Karpas-422 (cell line): ENCODE results near the gene RAX. TPM values are rescaled to one million over a fixed set of nuclear protein-coding genes. Genes with fewer than 3 reads are reported as not detected.
A peak's percentile ranks its signal among the peaks of the same experiment; 100 is the strongest.

ENCODE experiments used
- DNase-seq: peaks from one replicate; pipeline ENCODE4 v3.0.0-alpha.2; 2015
- H2AFZ ChIP-seq: fragments of 200-600 bp; sonication (generic); 2 replicates; pipeline ENCODE4 v1.6.1; 2014; ENCODE audit warnings: antibody characterized with exemption, low read length, mixed read lengths
- H3K27ac ChIP-seq: fragments of 200-600 bp; sonication (generic); 2 replicates; pipeline ENCODE4 v1.5.1; 2014; ENCODE audit warnings: mild to moderate bottlenecking, low read length, moderate library complexity
- H3K27me3 ChIP-seq: fragments of 200-600 bp; sonication (generic); 2 replicates; pipeline ENCODE4 v1.6.1; 2014; ENCODE audit warnings: low read length, mixed read lengths
- H3K36me3 ChIP-seq: fragments of 200-600 bp; sonication (generic); 2 replicates; pipeline ENCODE4 v1.6.1; 2014; ENCODE audit warnings: low read length, mixed read lengths; ENCODE audit not compliant: insufficient read depth
- H3K4me1 ChIP-seq: fragments of 200-600 bp; sonication (generic); 2 replicates; pipeline ENCODE4 v1.6.1; 2014; ENCODE audit warnings: mild to moderate bottlenecking, low read length, mixed read lengths
- H3K4me2 ChIP-seq: fragments of 200-600 bp; sonication (generic); 2 replicates; pipeline ENCODE4 v1.6.1; 2014; ENCODE audit warnings: low read length, low read depth, mild to moderate bottlenecking; ENCODE audit not compliant: poor library complexity, severe bottlenecking
- H3K4me3 ChIP-seq: fragments of 200-600 bp; sonication (generic); 2 replicates; pipeline ENCODE4 v1.5.1; 2014; ENCODE audit warnings: mild to moderate bottlenecking, antibody characterized with exemption, low read length, mixed read lengths
- H3K79me2 ChIP-seq: fragments of 200-600 bp; sonication (generic); 2 replicates; pipeline ENCODE4 v1.6.1; 2014; ENCODE audit warnings: mild to moderate bottlenecking, low read length, mixed read lengths
- H3K9ac ChIP-seq: fragments of 200-600 bp; sonication (generic); 2 replicates; pipeline ENCODE4 v1.6.0; 2014; ENCODE audit warnings: low read length
- H3K9me2 ChIP-seq: fragments of 200-600 bp; sonication (generic), shearing (Covaris generic); replicated peaks from 2 replicates; pipeline ENCODE4 v1.6.0; 2014; ENCODE audit warnings: mild to moderate bottlenecking, low read length, moderate library complexity; ENCODE audit not compliant: insufficient read depth
- H3K9me3 ChIP-seq: fragments of 300-700, 200-600 bp; sonication (generic); 2 replicates; pipeline ENCODE4 v1.6.1; 2014; ENCODE audit warnings: low read length, mixed read lengths
- H4K20me1 ChIP-seq: fragments of 200-600 bp; sonication (generic); 2 replicates; pipeline ENCODE4 v1.6.1; 2014; ENCODE audit warnings: mild to moderate bottlenecking, antibody characterized with exemption, low read length, low read depth; ENCODE audit not compliant: insufficient read depth
- total RNA-seq: library from RNA; depleted of rRNA; stranded (reverse); fragments of >200 nt; shearing (Covaris generic); gene quantifications from 2 replicates; pipeline ENCODE4 v1.2.3, GENCODE V29; 2014; ENCODE audit warnings: low replicate concordance

Gene RAX
- total RNA-seq, 1 experiment from 2014 or later: not detected

DNA sequence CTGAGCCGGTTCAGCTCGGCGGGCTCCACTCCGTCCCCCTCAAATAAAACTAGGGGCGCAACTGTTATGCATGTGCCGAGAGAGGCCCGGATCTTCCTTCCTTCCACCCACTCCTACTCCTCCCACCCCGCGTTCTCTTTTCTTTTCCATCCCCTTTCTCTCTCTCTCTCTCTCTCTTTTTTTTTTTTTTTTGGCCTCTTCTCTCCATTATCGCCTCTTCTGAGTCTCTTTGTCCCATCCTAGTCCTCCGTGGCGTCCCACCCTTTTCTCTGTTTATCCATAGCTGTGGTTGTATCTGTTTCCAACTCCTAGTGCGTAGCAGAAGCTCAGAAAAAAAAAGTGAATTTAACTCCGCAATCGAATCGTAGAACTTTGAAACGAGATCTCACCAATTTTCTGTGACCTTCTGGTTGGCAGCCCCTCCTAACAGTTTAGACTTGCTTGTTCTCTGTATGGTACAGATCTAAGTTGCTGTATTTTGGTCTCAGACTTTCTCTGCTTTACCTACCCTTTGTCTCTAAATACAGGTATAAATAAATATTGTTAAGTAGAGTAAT is 3.6 kb downstream of the RAX start:
- H4K20me1 ChIP-seq: no peaks in the 10 kb centered on the region
- no peak overlapping the region for H2AFZ ChIP-seq
- H3K27me3 ChIP-seq: no peaks in the 10 kb centered on the region
- H3K4me2 ChIP-seq: no peak overlapping the region
- no peak overlapping the region for H3K4me3 ChIP-seq
- H3K9me3 ChIP-seq: no peaks in the 10 kb centered on the region
- no peaks in the 10 kb centered on the region for H3K36me3 ChIP-seq
- DNase-seq: no peak
- no peaks in the 10 kb centered on the region for H3K79me2 ChIP-seq
- no peaks in the 10 kb centered on the region for H3K9me2 ChIP-seq
- H3K27ac ChIP-seq: no peak overlapping the region
- H3K4me1 ChIP-seq: no peaks in the 10 kb centered on the region
- H3K9ac ChIP-seq: no peak overlapping the region

DNA sequence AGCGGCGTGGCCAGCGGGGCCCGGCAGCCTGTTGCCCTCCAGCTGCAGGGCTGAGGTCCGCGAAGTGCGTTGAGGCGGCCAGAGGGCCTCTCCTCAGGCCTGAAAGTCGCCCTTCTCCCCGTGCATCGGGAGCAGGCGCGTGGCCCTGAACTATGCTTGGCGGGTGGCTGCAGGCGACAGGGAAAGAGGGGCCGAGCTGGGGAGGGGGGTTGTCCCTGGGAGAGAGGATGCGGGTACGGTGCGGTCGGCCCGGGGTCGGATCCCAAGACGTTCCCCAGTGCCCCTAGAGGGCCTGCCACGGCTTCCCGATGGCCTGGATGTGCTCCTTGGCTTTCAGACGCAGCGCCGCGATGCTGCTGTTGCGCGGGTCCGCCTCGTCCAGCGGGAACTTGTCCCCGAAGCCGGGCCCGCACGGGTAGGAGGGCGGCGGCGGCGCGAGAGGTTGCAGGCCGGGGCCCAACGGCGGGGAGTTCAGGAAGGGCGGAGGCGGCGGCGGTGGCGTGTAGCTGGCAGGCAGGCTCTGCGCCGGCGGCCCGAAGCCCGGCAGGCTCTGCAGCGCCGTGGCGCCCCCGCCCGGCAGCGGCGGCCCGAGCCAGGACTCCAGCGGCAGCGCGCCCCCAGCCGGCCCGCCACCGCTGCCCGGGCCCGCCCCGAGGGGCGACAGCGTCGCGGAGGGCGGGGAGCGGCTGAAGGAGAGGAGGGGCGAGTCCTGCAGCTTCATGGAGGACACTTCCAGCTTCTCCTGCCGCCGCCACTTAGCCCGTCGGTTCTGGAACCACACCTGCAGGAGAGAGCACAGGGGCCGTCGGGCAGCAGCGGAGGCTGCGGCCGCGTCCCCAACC is 4.3 kb downstream of the RAX start:
- no peak overlapping the region for H3K9ac ChIP-seq
- no peaks in the 10 kb centered on the region for H3K36me3 ChIP-seq
- no peak overlapping the region for H3K4me3 ChIP-seq
- H3K27ac ChIP-seq: no peak overlapping the region
- H3K9me2 ChIP-seq: no peaks in the 10 kb centered on the region
- no peak for DNase-seq
- H3K27me3 ChIP-seq: no peaks in the 10 kb centered on the region
- no peak overlapping the region for H2AFZ ChIP-seq
- H4K20me1 ChIP-seq: no peaks in the 10 kb centered on the region
- no peaks in the 10 kb centered on the region for H3K4me1 ChIP-seq
- no peaks in the 10 kb centered on the region for H3K79me2 ChIP-seq
- H3K4me2 ChIP-seq: no peak overlapping the region
- H3K9me3 ChIP-seq: no peaks in the 10 kb centered on the region

DNA sequence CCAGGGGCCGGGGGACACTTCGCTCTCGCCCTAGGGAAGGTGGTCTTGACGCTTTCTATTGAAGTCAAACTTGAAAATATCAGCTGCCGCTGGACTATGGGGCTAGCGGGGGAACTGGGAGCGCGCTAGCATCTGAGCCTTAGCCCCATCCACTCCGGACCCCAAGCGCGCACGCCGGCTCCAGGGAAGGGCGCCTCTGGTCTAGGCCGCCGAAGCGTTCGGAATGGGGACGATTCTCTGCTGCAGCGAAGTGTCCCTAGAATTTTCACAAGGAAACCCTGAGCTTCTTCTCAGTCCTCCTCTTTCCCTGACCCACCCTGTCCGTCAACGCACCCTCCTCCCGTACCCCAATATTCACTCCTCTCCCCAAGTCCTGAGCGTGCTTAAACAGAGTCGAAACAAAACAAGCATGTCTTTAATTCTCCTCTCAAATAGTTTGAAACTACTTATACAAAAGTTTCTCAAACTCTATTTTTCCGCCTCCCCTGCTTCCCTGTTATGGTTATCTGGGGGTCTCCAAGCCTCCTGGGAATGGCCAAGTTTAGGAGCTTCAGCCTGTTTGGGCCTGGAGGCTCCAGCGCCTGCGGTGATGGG is 5.0 kb downstream of the RAX start:
- no peaks in the 10 kb centered on the region for H4K20me1 ChIP-seq
- no peaks in the 10 kb centered on the region for H3K27me3 ChIP-seq
- no peak for DNase-seq
- no peaks in the 10 kb centered on the region for H3K79me2 ChIP-seq
- H3K36me3 ChIP-seq: no peaks in the 10 kb centered on the region
- H3K4me3 ChIP-seq: no peak overlapping the region
- H2AFZ ChIP-seq: no peak overlapping the region
- H3K4me1 ChIP-seq: no peaks in the 10 kb centered on the region
- no peak overlapping the region for H3K27ac ChIP-seq
- no peak overlapping the region for H3K9ac ChIP-seq
- H3K9me2 ChIP-seq: no peaks in the 10 kb centered on the region
- no peak overlapping the region for H3K4me2 ChIP-seq
- H3K9me3 ChIP-seq: no peaks in the 10 kb centered on the region

DNA sequence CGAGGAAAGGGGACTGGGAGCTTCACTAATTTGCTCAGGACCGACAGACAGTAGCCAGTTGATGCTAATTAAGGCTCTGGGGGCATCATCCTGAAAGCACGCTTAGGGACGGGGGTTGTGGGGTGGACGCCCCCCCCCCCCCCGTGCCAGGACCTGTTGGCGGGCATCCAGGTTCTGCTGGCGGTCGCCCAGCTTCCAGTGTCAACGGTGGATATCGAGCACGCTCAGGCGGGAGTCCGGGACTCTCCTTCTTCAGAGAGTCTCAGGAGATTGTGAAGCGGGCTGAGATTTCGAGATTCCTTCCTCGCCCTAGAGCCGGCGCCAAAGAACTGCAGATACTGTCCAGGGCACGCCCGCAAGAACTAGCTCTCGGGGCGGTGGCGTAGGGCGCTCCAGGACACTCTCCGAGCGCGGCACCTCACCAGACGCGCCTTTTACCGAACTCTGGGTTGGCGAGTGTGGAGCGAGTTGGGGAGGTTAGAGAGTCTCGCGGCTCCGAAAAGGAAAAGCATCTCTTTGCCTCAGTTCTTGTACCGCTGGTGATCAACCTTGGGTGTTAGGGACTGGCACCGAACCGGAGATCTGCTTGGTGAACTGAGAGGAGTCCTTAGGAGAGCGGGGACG is 5.6 kb downstream of the RAX start:
- no peak for DNase-seq
- Histone ChIP-seq H2AFZ (no peak overlapping the region), H4K20me1 (no peaks in the 10 kb centered on the region), H3K79me2 (no peaks in the 10 kb centered on the region), H3K4me3 (no peak overlapping the region), H3K9me3 (no peaks in the 10 kb centered on the region), H3K36me3 (no peaks in the 10 kb centered on the region), H3K9ac (no peak overlapping the region), H3K27me3 (no peaks in the 10 kb centered on the region), H3K27ac (no peak overlapping the region), H3K4me2 (no peak overlapping the region), H3K9me2 (no peaks in the 10 kb centered on the region), H3K4me1 (no peaks in the 10 kb centered on the region)

DNA sequence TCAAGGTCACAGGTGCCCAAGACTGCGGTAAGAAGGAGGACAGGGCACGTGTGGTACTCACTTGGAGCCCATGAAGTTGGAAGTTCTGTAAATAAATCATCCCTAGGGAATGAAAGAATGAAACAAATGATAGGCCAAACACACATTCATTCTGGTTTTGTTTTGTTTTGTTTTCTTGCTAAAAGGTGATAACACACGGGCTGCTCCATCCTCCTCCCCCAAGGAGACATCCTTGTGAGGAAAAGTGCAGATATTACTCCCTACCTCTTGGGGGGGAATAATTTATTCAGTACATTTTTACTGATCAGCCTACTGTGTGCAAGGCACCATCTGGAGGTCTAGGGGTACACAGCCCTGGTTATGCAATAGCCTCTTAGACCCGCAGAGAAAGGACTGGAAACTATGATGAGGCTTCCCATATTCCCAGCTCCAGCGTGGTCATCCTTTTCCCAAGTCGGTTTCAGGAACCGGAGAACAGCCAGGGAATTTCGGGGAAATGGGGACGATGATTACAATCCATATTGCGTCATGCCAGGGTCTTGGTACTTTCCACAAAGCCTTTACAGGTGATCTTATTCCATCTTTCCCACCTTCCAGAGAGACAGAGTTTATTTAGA is 6.3 kb downstream of the RAX start:
- Histone ChIP-seq H3K4me1 (no peaks in the 10 kb centered on the region), H3K27me3 (no peaks in the 10 kb centered on the region)
- no peak for DNase-seq

DNA sequence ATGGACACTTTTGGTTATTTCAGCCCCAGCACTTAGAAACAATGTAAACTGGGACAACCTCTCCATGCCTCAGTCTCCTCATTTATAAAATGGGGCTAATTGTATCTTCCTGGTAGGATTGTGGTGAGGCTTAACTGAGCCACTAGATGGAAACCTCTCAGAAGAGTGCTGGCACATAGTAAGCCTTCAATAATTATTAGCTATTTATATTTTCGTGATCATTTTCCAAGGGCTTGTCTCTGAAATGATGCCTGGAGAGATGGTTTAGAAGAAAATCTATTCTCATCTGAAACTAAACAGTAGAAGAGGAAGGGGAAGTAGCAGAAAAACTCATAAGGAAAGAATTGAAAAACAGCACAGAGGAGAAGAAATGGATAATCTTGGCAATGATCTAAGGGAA is 6.8 kb downstream of the RAX start:
- no peak for DNase-seq
- Histone ChIP-seq H3K9me2 (no peaks in the 10 kb centered on the region), H3K9ac (no peak overlapping the region), H3K4me1 (no peaks in the 10 kb centered on the region), H4K20me1 (no peaks in the 10 kb centered on the region), H3K4me2 (no peak overlapping the region), H3K4me3 (no peak overlapping the region), H3K9me3 (no peaks in the 10 kb centered on the region), H3K79me2 (no peaks in the 10 kb centered on the region), H3K36me3 (no peaks in the 10 kb centered on the region), H3K27ac (no peak overlapping the region), H3K27me3 (no peaks in the 10 kb centered on the region), H2AFZ (no peak overlapping the region)

More for the DNA sequence above, 6.3 kb downstream of the RAX start:
- Histone ChIP-seq H2AFZ (no peak overlapping the region), H4K20me1 (no peaks in the 10 kb centered on the region), H3K36me3 (no peaks in the 10 kb centered on the region), H3K4me2 (no peak overlapping the region), H3K4me3 (no peak overlapping the region), H3K9ac (no peak overlapping the region), H3K27ac (no peak overlapping the region), H3K9me3 (no peaks in the 10 kb centered on the region), H3K9me2 (no peaks in the 10 kb centered on the region), H3K79me2 (no peaks in the 10 kb centered on the region)

DNA sequence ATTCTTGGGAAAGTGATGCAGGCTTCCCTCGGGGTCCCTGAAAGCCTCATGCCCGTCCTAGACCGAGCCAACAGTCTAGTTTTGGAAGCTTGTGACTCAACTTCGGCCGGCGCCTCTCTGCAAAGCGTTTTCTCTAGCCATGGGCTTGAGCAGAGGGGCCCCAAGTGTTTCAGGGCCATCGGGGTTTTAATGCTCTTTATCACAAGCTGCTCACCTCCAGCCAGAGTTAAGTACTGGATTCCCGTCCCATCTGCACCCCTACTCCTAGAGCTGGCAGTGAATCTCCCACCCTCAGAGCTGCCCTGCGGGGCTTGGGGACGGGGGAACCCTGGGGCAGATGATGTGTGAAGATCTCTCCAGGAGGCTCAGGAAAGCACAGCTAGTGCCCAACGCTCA is 7.3 kb downstream of the RAX start:
- Histone ChIP-seq H3K36me3 (no peaks in the 10 kb centered on the region), H3K9me3 (no peaks in the 10 kb centered on the region), H3K27ac (no peak overlapping the region), H4K20me1 (no peaks in the 10 kb centered on the region), H3K27me3 (no peaks in the 10 kb centered on the region), H3K79me2 (no peaks in the 10 kb centered on the region), H3K9me2 (no peaks in the 10 kb centered on the region), H3K9ac (no peak overlapping the region), H3K4me1 (no peaks in the 10 kb centered on the region), H3K4me3 (no peak overlapping the region), H3K4me2 (peak overlapping the region; percentile 44), H2AFZ (no peak overlapping the region)
- no peak for DNase-seq
